Keratinocyte (primary cell): ENCODE measurements around the gene SLC8A1. TPM values are rescaled to one million over a fixed set of nuclear protein-coding genes. Genes with fewer than 3 reads are reported as not detected.

Source experiments
- DNase-seq: peaks from one replicate; pipeline ENCODE4 v3.0.0-alpha.2; 2011; ENCODE audit warnings: low read depth, missing footprints, low spot score
- FAIRE-seq: peaks from 2 replicates; lab custom pipeline; 2011; peaks lifted over from hg19 to GRCh38; lab: Jason Lieb, UNC
- H2AFZ ChIP-seq: 2 replicates; pipeline ENCODE4 v1.6.0; 2012; ENCODE audit warnings: low read length, control low read depth, inconsistent platforms; ENCODE audit not compliant: control insufficient read depth
- H3K27ac ChIP-seq: 2 replicates; pipeline ENCODE4 v1.5.1; 2011; ENCODE audit warnings: low read length; ENCODE audit not compliant: control insufficient read depth, insufficient read depth
- H3K27me3 ChIP-seq: 3 replicates; pipeline ENCODE4 v1.6.0; 2011; ENCODE audit warnings: low read length; ENCODE audit not compliant: control insufficient read depth, insufficient read depth; ENCODE audit errors: extremely low read depth
- H3K36me3 ChIP-seq, 2 experiments: 2 replicates in 1 of 2; 3 replicates in 1 of 2; pipeline ENCODE4 v1.5.1; 2011; ENCODE audit warnings: low read length in 2 of 2, mild to moderate bottlenecking in 1 of 2; ENCODE audit not compliant: control insufficient read depth in 2 of 2, insufficient read depth in 2 of 2; ENCODE audit errors: extremely low read depth in 1 of 2
- H3K4me1 ChIP-seq: 3 replicates; pipeline ENCODE4 v1.5.1; 2011; ENCODE audit warnings: low read length; ENCODE audit not compliant: control insufficient read depth, insufficient read depth; ENCODE audit errors: extremely low read depth
- H3K4me2 ChIP-seq: 3 replicates; pipeline ENCODE4 v1.6.0; 2011; ENCODE audit warnings: low read depth, low read length; ENCODE audit not compliant: control insufficient read depth, insufficient read depth; ENCODE audit errors: extremely low read depth
- H3K4me3 ChIP-seq, 3 experiments: fragments of 200-600 bp in 1 of 3; sonication (generic) in 1 of 3; 2 replicates in 2 of 3; 3 replicates in 1 of 3; pipeline ENCODE4 v1.5.1; 2011 to 2016; ENCODE audit warnings: low read length in 3 of 3, mild to moderate bottlenecking in 3 of 3, control low read depth in 2 of 3, inconsistent platforms in 1 of 3, low read depth in 1 of 3, mixed read lengths in 1 of 3, mixed run types in 1 of 3, moderate library complexity in 1 of 3; ENCODE audit not compliant: control insufficient read depth in 2 of 3, insufficient read depth in 2 of 3; ENCODE audit errors: extremely low read depth in 1 of 3
- H3K79me2 ChIP-seq: 2 replicates; pipeline ENCODE4 v1.6.0; 2012; ENCODE audit warnings: low read length; ENCODE audit not compliant: control insufficient read depth, insufficient read depth
- H3K9ac ChIP-seq: 3 replicates; pipeline ENCODE4 v1.6.0; 2011; ENCODE audit warnings: low read length; ENCODE audit not compliant: control insufficient read depth, insufficient read depth; ENCODE audit errors: extremely low read depth
- H3K9me1 ChIP-seq: 3 replicates; pipeline ENCODE4 v1.6.0; 2011; ENCODE audit warnings: low read length; ENCODE audit not compliant: control insufficient read depth, insufficient read depth; ENCODE audit errors: extremely low read depth
- H3K9me3 ChIP-seq: 2 replicates; pipeline ENCODE4 v1.5.1; 2012; ENCODE audit warnings: low read depth, low read length; ENCODE audit not compliant: control insufficient read depth
- H4K20me1 ChIP-seq: 3 replicates; pipeline ENCODE4 v1.6.0; 2011; ENCODE audit warnings: low read length; ENCODE audit not compliant: control insufficient read depth, insufficient read depth; ENCODE audit errors: extremely low read depth
- EZH2 ChIP-seq: IDR thresholded peaks from one replicate; pipeline ENCODE4 v1.6.1; 2012; ENCODE audit warnings: inconsistent platforms, mild to moderate bottlenecking, low read length, moderate library complexity
- dilution Hi-C: fragments of 300-500 bp; cut with MboI; formaldehyde crosslinking; loops from one replicate; pipeline ENCODE4 v1.7.0; 2020; ENCODE audit warnings: low sequenced_read_pairs; ENCODE audit not compliant: extremely low pct_ligation_motif_present
- polyA plus RNA-seq, 5 experiments: library from polyadenylated mRNA; depleted of rRNA in 3 of 5; stranded (reverse) in 3 of 5; stranded (forward) in 1 of 5; unstranded in 1 of 5; fragments of >200 nt; gene quantifications; 1 replicate in 1 of 5; 2 replicates in 3 of 5; 3 replicates in 1 of 5; pipeline versions ENCODE4 v1.2.1 to v1.2.3, GENCODE V29; 2011 to 2012; ENCODE audit warnings: missing spikeins in 2 of 5, low read depth in 1 of 5, low replicate concordance in 1 of 5
- TF ChIP-seq, protein P1 (sequence below), 3 experiments: IDR thresholded peaks in 1 of 3; conservative IDR thresholded peaks in 1 of 3; optimal IDR thresholded peaks in 1 of 3; 2 replicates in 2 of 3; 3 replicates in 1 of 3; pipeline versions ENCODE3 to v1.5.1; 2011; ENCODE audit warnings: low read length in 3 of 3, mild to moderate bottlenecking in 3 of 3, moderate library complexity in 2 of 3, control low read depth in 1 of 3, inconsistent platforms in 1 of 3; ENCODE audit not compliant: insufficient read depth in 2 of 3; ENCODE audit errors: extremely low read depth in 1 of 3

The SLC8A1 gene
- polyA plus RNA-seq, 1 donor (not counting 4 experiments of a cell fraction or from before 2014, with no cell fraction given), result 2.7 TPM

- Histone ChIP-seq H3K4me3 (no peak overlapping the region), H3K27me3 (no peaks in the 10 kb centered on the region), H4K20me1 (no peaks in the 10 kb centered on the region), H3K79me2 (no peaks in the 10 kb centered on the region), H3K27ac (no peak overlapping the region), H3K4me2 (no peak overlapping the region), H2AFZ (no peak overlapping the region), H3K9me1 (no peaks in the 10 kb centered on the region), H3K4me1 (no peaks in the 10 kb centered on the region), H3K9me3 (no peaks in the 10 kb centered on the region), H3K9ac (no peak overlapping the region), H3K36me3 (no peaks in the 10 kb centered on the region)
- DNase-seq, result no peak
- TF ChIP-seq, protein P1, sequence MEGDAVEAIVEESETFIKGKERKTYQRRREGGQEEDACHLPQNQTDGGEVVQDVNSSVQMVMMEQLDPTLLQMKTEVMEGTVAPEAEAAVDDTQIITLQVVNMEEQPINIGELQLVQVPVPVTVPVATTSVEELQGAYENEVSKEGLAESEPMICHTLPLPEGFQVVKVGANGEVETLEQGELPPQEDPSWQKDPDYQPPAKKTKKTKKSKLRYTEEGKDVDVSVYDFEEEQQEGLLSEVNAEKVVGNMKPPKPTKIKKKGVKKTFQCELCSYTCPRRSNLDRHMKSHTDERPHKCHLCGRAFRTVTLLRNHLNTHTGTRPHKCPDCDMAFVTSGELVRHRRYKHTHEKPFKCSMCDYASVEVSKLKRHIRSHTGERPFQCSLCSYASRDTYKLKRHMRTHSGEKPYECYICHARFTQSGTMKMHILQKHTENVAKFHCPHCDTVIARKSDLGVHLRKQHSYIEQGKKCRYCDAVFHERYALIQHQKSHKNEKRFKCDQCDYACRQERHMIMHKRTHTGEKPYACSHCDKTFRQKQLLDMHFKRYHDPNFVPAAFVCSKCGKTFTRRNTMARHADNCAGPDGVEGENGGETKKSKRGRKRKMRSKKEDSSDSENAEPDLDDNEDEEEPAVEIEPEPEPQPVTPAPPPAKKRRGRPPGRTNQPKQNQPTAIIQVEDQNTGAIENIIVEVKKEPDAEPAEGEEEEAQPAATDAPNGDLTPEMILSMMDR (optimal IDR thresholded peaks at IDR 0.05 in 1 of 3, IDR thresholded peaks at IDR 0.05 in 1 of 3, conservative IDR thresholded peaks at IDR 0.05 in 1 of 3; ENCODE audit: extremely low read depth in 1 of 3, insufficient read depth in 2 of 3, low read length in 3 of 3), result no peak
- TF ChIP-seq EZH2, result no peak
- no peak for FAIRE-seq
- dilution Hi-C loops, result no loop called here
Observed at GRCh38 chr2:40466935-40467572, 15.2 kb upstream of the SLC8A1 start.

GRCh38 chr2:40466332-40466906 lies 14.5 kb upstream of the SLC8A1 start:
- TF ChIP-seq EZH2, result no peak
- TF ChIP-seq, protein P1 (optimal IDR thresholded peaks at IDR 0.05 in 1 of 3, IDR thresholded peaks at IDR 0.05 in 1 of 3, conservative IDR thresholded peaks at IDR 0.05 in 1 of 3; ENCODE audit: extremely low read depth in 1 of 3, insufficient read depth in 2 of 3, low read length in 3 of 3), result no peak
- H3K9me3 ChIP-seq, result no peaks in the 10 kb centered on the region
- no peak overlapping the region for H2AFZ ChIP-seq
- H3K4me2 ChIP-seq, result no peak overlapping the region
- FAIRE-seq (no peak), DNase-seq (no peak)
- dilution Hi-C loops, result no loop called here
- H3K27me3 ChIP-seq, result no peaks in the 10 kb centered on the region
- no peaks in the 10 kb centered on the region for H3K36me3 ChIP-seq
- H3K79me2 ChIP-seq, result no peaks in the 10 kb centered on the region
- H3K4me3 ChIP-seq, result no peak overlapping the region
- no peaks in the 10 kb centered on the region for H3K4me1 ChIP-seq
- no peak overlapping the region for H3K9ac ChIP-seq
- no peak overlapping the region for H3K27ac ChIP-seq
- no peaks in the 10 kb centered on the region for H3K9me1 ChIP-seq
- no peaks in the 10 kb centered on the region for H4K20me1 ChIP-seq
